ENCODE results near the gene UGCG.

GRCh38 chr9:111871499-111871855 lies 25.1 kb upstream of the UGCG start:
- TF ChIP-seq CREB5 (CRISPR knock-in tag; IDR thresholded peaks at IDR 0.05; ENCODE audit: low read depth): no peak
- no peak for TF ChIP-seq ESRRG (CRISPR knock-in tag; IDR thresholded peaks at IDR 0.05)
